HepG2 (cell line): ENCODE measurements around the gene RAD18. TPM values are rescaled to one million over a fixed set of nuclear protein-coding genes. Genes with fewer than 3 reads are reported as not detected.

Experiments
- ATAC-seq: fragments of 200-7000 bp; cut with Tn5 transposase; 3 replicates; pipeline ENCODE4 v1.9.1; 2020; ENCODE audit warnings: mild to moderate bottlenecking, moderate library complexity
- BruUV-seq: library from RNA; stranded (reverse); fragments of 400-500 nt; replicated peaks from 2 replicates; lab custom pipeline; 2021; lab: Mats Ljungman, UMichigan
- CTCF ChIA-PET: fragments of 300-600 bp; formaldehyde crosslinking; extraction: SDS; loops from one replicate; lab custom pipeline; 2021; ENCODE audit warnings: low total read pairs, inconsistent platforms, low intra/inter-chr PET ratio; lab: Yijun Ruan, JAX
- POLR2A ChIA-PET: fragments of 350-600 bp; sonication (Branson Sonifier 250); formaldehyde crosslinking; loops from one replicate; lab custom pipeline; 2020; ENCODE audit warnings: antibody characterized with exemption, inconsistent platforms; lab: Yijun Ruan, JAX
- DNase-seq: peaks from one replicate; pipeline ENCODE4 v3.0.0-alpha.2; 2015; ENCODE audit warnings: low spot score
- FAIRE-seq: peaks from 3 replicates; lab custom pipeline; 2011; peaks lifted over from hg19 to GRCh38; lab: Jason Lieb, UNC
- H2AFZ ChIP-seq: one replicate; pipeline ENCODE4 v1.6.1; 2011; ENCODE audit warnings: low read length, inconsistent platforms
- H3K27ac ChIP-seq: fragments of 300-600 bp; 3 replicates; pipeline ENCODE4 v1.8.0; 2011; ENCODE audit warnings: mixed run types, mild to moderate bottlenecking, mixed read lengths, low read length, inconsistent platforms; ENCODE audit not compliant: insufficient read depth; ENCODE audit errors: extremely low read length
- H3K27me3 ChIP-seq, 2 experiments: fragments of 200-600 bp in 1 of 2; 2 replicates in 1 of 2; 3 replicates in 1 of 2; pipeline versions ENCODE4 v1.6.0 to v1.8.0; 2011; ENCODE audit warnings: low read length in 2 of 2, mild to moderate bottlenecking in 2 of 2, moderate library complexity in 2 of 2, inconsistent platforms in 1 of 2; ENCODE audit not compliant: insufficient read depth in 2 of 2, control insufficient read depth in 1 of 2
- H3K36me3 ChIP-seq, 2 experiments: fragments of 200-600 bp in 1 of 2; replicated peaks in 1 of 2; 2 replicates in 1 of 2; 3 replicates in 1 of 2; pipeline versions ENCODE4 v1.5.1 to v1.8.0; 2011; ENCODE audit warnings: low read length in 2 of 2, inconsistent platforms in 1 of 2; ENCODE audit not compliant: insufficient read depth in 2 of 2, control insufficient read depth in 1 of 2
- H3K4me1 ChIP-seq: 2 replicates; pipeline ENCODE4 v1.5.1; 2012; ENCODE audit warnings: low read length, inconsistent platforms; ENCODE audit not compliant: insufficient read depth
- H3K4me2 ChIP-seq: 2 replicates; pipeline ENCODE4 v1.6.0; 2011; ENCODE audit warnings: low read depth, low read length, inconsistent platforms
- H3K4me3 ChIP-seq, 3 experiments: fragments of 200-600 bp in 1 of 3; sonication (generic), shearing (Covaris generic) in 1 of 3; replicated peaks in 1 of 3; 2 replicates each; pipeline ENCODE4 v1.5.1; 2011 to 2016; ENCODE audit warnings: low read length in 3 of 3, inconsistent platforms in 2 of 3, low read depth in 2 of 3, mild to moderate bottlenecking in 2 of 3, control low read depth in 1 of 3, mixed read lengths in 1 of 3; ENCODE audit not compliant: insufficient read depth in 1 of 3
- H3K79me2 ChIP-seq: one replicate; pipeline ENCODE4 v1.6.1; 2011; ENCODE audit warnings: low read length, inconsistent platforms; ENCODE audit not compliant: insufficient read depth
- H3K9ac ChIP-seq: 2 replicates; pipeline ENCODE4 v1.6.0; 2011; ENCODE audit warnings: mild to moderate bottlenecking, low read depth, low read length, inconsistent platforms; ENCODE audit not compliant: insufficient read depth
- H3K9me3 ChIP-seq: 2 replicates; pipeline ENCODE4 v1.5.1; 2012; ENCODE audit warnings: mild to moderate bottlenecking, low read length
- H4K20me1 ChIP-seq: 2 replicates; pipeline ENCODE4 v1.6.0; 2011; ENCODE audit warnings: inconsistent platforms, mild to moderate bottlenecking, low read length, moderate library complexity; ENCODE audit not compliant: insufficient read depth
- CEBPB ChIP-seq: IDR thresholded peaks from 2 replicates; pipeline ENCODE4 v1.6.1; 2011; ENCODE audit warnings: low read depth, low read length, improper control_type of control experiment, borderline replicate concordance
- ETV5 ChIP-seq: IDR thresholded peaks from 2 replicates; pipeline ENCODE4 v1.6.1; 2018; ENCODE audit warnings: missing biosample characterization, missing genetic modification reagents, inconsistent platforms, borderline replicate concordance
- FOSL2 ChIP-seq: sonication (generic); formaldehyde crosslinking; IDR thresholded peaks from 2 replicates; pipeline ENCODE4 v1.4.0; 2020; ENCODE audit warnings: missing genetic modification reagents
- NFYB ChIP-seq: sonication (generic); formaldehyde crosslinking; IDR thresholded peaks from 2 replicates; pipeline ENCODE4 v1.4.0; 2020; ENCODE audit warnings: missing genetic modification reagents
- NFYC ChIP-seq: IDR thresholded peaks from 2 replicates; pipeline ENCODE4 v1.6.1; 2016; ENCODE audit warnings: missing genetic modification reagents, missing compliant biosample characterization
- PRPF4 ChIP-seq: fragments of 200-400 bp; formaldehyde crosslinking; IDR thresholded peaks from 2 replicates; pipeline ENCODE4 v1.6.1; 2016; ENCODE audit warnings: low read length, low read depth; ENCODE audit not compliant: poor library complexity, severe bottlenecking
- ZBTB26 ChIP-seq: IDR thresholded peaks from 2 replicates; pipeline ENCODE4 v1.6.1; 2016; ENCODE audit warnings: missing compliant biosample characterization, missing genetic modification reagents, borderline replicate concordance
- ZNF30 ChIP-seq: sonication (generic); formaldehyde crosslinking; IDR thresholded peaks from 2 replicates; pipeline ENCODE4 v1.5.0; 2020; ENCODE audit warnings: mild to moderate bottlenecking, missing genetic modification reagents
- ZSCAN31 ChIP-seq: sonication (generic); formaldehyde crosslinking; IDR thresholded peaks from 2 replicates; pipeline ENCODE4 v1.5.0; 2020; ENCODE audit warnings: low read depth, mild to moderate bottlenecking, missing genetic modification reagents
- WGBS: methylation state at CpG from one replicate; pipeline ENCODE4 v1.1.6; 2017; ENCODE audit warnings: low lambda C conversion rate; 5-methylcytosine and 5-hydroxymethylcytosine counted together
- in situ Hi-C: cut with HindIII; loops from 2 replicates; pipeline ENCODE4 v1.10.0; 2017; ENCODE audit warnings: low pct_unique_long_range_greater_than_20kb; ENCODE audit not compliant: extremely low pct_ligation_motif_present
- intact Hi-C: fragments of 100-400 bp; cut with micrococcal nuclease; formaldehyde crosslinking; loops from one replicate; pipeline ENCODE4 v1.10.0; 2022; ENCODE audit not compliant: unreplicated experiment
- polyA plus RNA-seq, 8 experiments: library from polyadenylated mRNA; depleted of rRNA in 3 of 8; stranded (reverse) in 7 of 8; unstranded in 1 of 8; fragments of >200 nt; fragmentation: Illumina TruSeq in 4 of 8; extraction: Trizol in 4 of 8; gene quantifications; 2 replicates each; pipeline versions ENCODE4 v1.2.1 to v1.2.3, GENCODE V29; 2011 to 2016; ENCODE audit warnings: low read depth in 4 of 8, missing spikeins in 1 of 8, mixed read lengths in 1 of 8; ENCODE audit not compliant: insufficient read depth in 1 of 8
- total RNA-seq, 5 experiments: library from RNA; depleted of rRNA; stranded (reverse); fragments of >200 nt; fragmentation: Illumina TruSeq; extraction: Trizol; gene quantifications; 2 replicates each; pipeline ENCODE4 v1.2.3, GENCODE V29; 2016; ENCODE audit warnings: low read depth in 1 of 5

The RAD18 gene
- total and polyA plus RNA-seq, 2 of the 13 experiments (the other 11 are each of a cell fraction or from before 2014, with no cell fraction given), result 5.9 to 20.7 TPM

GRCh38 chr3:8972639-8973038 is 9.4 kb upstream of the RAD18 start:
- no peaks in the 10 kb centered on the region for H3K9me3 ChIP-seq
- no peak overlapping the region for H3K27ac ChIP-seq
- WGBS, result 73% methylated on average over 2 of the region's 2 CpGs
- H4K20me1 ChIP-seq, result no peaks in the 10 kb centered on the region
- ATAC-seq (peak; percentile 22; the same call in 1 of the 3 replicates), FAIRE-seq (no peak), DNase-seq (peak; percentile 20)
- POLR2A ChIA-PET, result no interaction called here
- no TSS peak for BruUV-seq
- intact Hi-C loops (no loop called here), in situ Hi-C loops (loop anchor here (5.0 kb wide), 2 partner anchors 95 to 330 kb away; no protein-coding TSS in a partner anchor)
- no peak overlapping the region for H3K4me2 ChIP-seq
- no peak for TF ChIP-seq ZSCAN31 (CRISPR knock-in tag)
- peak; percentile 65 for TF ChIP-seq NFYC (CRISPR knock-in tag)
- no peak for TF ChIP-seq PRPF4
- TF ChIP-seq CEBPB, result no peak
- TF ChIP-seq ZNF30, result no peak
- TF ChIP-seq ZBTB26 (CRISPR knock-in tag), result no peak
- peak; percentile 67 for TF ChIP-seq NFYB (CRISPR knock-in tag)
- 0 out of 2 replicates have a peak, but pooled peaks have one; percentile 35 for TF ChIP-seq FOSL2
- TF ChIP-seq ETV5 (CRISPR knock-in tag), result no peak
- H2AFZ ChIP-seq, result no peak overlapping the region
- no peaks in the 10 kb centered on the region; a peak in 2 of 5 replicates for H3K27me3 ChIP-seq
- no peak overlapping the region for H3K9ac ChIP-seq
- no peak overlapping the region for H3K4me3 ChIP-seq
- H3K36me3 ChIP-seq, result no peaks in the 10 kb centered on the region
- no peaks in the 10 kb centered on the region for H3K79me2 ChIP-seq
- CTCF ChIA-PET, result no interaction called here
- H3K4me1 ChIP-seq, result peaks cover 22% of the 10 kb centered on the region
